HG02763 (cell line): Measurements from ENCODE around the gene UGT1A6.

Experiments used
- ATAC-seq: cut with Tn5 transposase; IDR thresholded peaks from one replicate; pipeline ENCODE4 v1.9.1; 2021; ENCODE audit warnings: mild to moderate bottlenecking, moderate library complexity; ENCODE audit not compliant: unreplicated experiment

Gene UGT1A6

GRCh38 chr2:233761040-233761769 is 68.5 kb downstream of the UGT1A6 start:
- ATAC-seq: no peak

DNA sequence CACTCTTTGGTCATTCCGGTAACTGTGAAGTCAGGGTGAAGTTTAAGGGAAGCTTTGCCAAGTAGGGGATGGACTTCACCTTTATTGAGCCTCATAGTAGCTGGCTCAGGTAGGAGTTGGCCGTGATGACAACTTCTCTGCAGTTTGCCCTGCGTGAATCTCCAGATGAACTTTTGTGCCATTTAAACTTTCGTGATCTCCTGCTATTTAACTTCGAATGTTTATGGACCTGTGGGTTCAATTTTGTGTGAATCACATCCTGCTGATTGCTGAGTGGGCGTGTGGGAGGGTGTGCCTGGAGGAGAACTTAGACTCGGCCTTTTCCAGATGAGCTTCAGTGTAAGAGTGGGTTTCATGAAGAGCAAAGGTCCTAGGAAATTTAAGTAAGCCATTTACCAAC is 71.6 kb downstream of the UGT1A6 start:
- no peak for ATAC-seq

GRCh38 chr2:233764761-233765160 is 72.1 kb downstream of the UGT1A6 start:
- no peak for ATAC-seq

DNA sequence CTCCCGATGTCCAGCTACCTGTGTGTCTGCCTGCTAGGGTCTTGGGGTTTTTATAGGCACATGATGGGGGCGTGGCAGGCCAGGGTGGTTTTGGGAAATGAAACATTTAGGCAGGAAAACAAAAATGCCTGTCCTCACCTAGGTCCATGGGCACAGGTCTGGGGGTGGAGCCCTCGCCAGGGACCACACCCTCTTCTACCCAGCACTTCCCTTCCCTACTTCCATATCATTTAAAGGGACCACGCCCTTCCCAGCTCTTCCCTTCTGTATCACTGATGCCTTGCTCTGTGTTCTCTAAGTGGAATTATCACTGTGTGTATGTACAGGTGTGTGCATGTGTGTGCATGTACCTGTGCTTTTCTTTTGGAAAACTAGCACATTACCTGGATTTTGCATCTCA is 73.7 kb downstream of the UGT1A6 start:
- ATAC-seq: no peak

GRCh38 chr2:233768076-233768475 is 75.4 kb downstream of the UGT1A6 start:
- ATAC-seq: no peak

DNA sequence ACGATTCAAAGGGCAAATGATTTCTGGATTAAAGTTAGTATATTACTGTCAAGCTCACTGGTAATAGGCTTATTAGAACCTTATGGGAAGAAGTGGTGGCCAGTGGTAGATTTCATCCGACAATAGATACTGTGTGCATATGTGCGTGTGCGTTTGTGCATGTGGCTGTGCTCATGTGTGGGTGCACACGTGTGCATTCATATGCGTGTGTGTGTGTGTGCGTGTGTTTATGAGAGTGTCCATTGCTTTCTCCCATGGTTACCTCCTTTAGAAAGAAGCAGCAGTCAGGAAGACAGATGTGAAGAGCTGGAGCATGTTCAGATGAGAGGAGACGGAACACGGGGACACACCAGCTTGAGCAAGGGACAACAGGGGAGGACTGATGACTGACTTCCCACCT is 76.6 kb downstream of the UGT1A6 start:
- no peak for ATAC-seq

- ATAC-seq: no peak
These were observed 79.5 kb downstream of the UGT1A6 start for GRCh38 chr2:233772153-233772552.

- ATAC-seq: no peak
These were observed 79.9 kb downstream of the UGT1A6 start for GRCh38 chr2:233772583-233772982.

GRCh38 chr2:233773854-233774253 is 81.2 kb downstream of the UGT1A6 start:
- ATAC-seq: no peak

DNA sequence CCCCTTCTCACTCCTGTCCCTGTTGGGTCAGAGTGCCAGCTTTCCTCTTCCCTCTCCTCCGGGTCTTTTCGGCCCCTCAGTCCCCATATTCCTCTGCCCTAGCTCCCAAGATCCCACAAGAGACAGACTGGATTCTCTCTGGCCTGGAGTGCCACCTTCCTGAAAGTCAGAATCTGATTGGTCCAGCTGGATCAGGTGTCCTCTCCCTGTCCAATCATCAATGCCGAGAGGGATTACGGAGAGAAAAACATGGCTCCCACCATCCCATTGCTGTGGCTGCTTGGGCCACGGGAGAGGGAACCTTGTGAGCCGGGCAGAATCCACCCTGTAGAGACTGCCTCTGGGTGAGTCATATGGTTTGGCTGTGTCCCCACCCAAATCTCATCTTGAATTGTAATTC is 82.7 kb downstream of the UGT1A6 start:
- no peak for ATAC-seq

GRCh38 chr2:233778030-233778429 is 85.3 kb downstream of the UGT1A6 start, which contains the start of gene MROH2A:
Gene MROH2A, plus strand, starts transcription at chr2:233778330. Its CDS starts 1,029 bp downstream, at chr2:233779359.
- no peak for ATAC-seq

DNA sequence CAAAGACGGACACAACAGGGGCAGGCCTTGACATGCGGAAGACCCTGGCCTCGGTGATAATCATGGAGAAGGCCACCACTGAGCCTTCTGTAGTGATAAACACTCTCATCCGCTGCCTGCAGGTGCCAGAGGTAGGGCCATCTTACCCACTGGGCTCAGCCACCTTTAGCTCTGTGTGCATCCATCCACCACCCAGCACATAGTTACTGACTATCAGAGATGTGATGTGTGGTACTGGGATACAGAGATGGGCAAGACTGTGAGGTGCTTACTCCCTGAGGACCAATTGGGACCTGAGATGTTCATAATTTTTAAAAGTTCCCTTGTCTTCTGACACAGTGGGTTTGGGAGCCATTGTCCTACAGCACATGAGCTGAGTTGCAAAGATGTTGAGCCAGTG is 87.0 kb downstream of the UGT1A6 start:
- no peak for ATAC-seq

DNA sequence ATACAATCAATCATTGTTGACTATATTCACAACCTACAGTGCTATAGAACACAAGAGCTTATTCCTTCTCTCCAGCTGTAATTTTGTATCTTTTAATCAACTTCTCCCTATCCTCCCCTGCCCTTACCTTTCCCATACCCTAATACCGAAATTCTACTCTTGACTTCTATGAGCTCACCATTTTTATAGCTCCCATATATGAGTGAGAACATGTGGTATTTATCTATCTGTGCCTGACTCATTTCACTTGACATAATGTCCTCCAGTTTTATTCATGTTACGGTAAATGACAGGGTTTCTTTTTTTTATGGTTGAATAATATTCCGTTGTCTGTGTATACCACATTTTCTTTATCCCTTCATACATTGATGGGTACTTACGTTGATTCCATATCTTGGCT is 88.1 kb downstream of the UGT1A6 start:
- ATAC-seq: no peak

GRCh38 chr2:233789554-233789953 is 96.9 kb downstream of the UGT1A6 start:
- ATAC-seq: no peak

GRCh38 chr2:233791151-233791882 is 98.6 kb downstream of the UGT1A6 start:
- ATAC-seq: no peak

GRCh38 chr2:233791883-233792329 is 99.2 kb downstream of the UGT1A6 start:
- no peak for ATAC-seq

GRCh38 chr2:233792720-233793119 is 100.0 kb downstream of the UGT1A6 start:
- no peak for ATAC-seq

DNA sequence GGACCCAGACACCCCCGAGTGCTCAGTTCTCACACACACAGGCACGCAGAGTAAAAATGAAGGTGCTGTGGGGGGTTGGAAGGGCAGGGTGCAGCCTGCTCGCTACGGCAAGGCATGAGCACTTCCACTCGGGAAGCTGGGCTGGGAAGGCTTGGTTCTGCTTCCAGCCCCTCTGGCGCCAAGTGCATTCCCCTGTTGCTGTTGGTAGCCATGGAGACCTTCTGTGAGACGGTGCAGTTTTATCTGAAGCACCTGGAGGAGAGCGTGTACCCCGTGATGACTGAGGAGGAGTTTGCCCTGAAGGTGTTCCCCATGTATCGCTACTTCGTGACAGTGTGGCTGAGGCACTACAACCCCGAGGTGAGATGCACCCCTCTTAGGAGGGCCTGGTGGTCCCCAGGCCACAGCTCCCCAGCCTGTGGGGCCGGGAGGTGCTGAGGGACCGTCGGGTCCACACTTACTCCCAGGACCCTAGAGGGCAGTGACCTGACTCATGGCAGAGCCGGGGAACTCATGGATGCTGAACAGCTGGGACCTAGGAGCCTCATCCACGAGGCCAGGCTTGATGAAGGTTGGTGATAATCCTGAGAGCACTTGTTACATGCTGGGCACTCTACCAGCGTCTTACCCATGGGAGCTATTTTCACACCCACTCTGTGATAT is 100.9 kb downstream of the UGT1A6 start:
- ATAC-seq: no peak

GRCh38 chr2:233794128-233794658 is 101.5 kb downstream of the UGT1A6 start:
- ATAC-seq: no peak

DNA sequence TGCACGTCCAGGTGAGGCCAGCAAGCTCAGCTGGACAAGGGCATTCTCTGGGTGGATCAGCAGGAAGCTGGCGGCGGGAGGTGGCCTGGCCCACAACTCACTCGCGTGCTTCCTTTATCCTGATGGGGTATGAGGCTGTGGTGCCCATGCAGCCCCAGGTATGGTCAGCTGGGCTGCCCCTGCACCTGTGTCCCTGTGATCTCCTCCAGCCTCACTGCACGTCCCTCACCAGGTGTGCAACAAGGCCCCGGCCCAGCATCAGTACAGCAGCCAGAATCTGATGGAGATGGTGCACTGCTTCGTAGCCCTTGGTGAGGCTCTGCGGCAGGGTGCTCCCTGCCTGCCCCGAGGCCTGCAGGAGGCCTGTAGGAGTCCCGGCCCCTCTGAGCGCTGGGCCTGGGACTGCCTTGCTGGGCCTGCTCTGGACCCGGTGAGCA is 103.1 kb downstream of the UGT1A6 start:
- no peak for ATAC-seq

DNA sequence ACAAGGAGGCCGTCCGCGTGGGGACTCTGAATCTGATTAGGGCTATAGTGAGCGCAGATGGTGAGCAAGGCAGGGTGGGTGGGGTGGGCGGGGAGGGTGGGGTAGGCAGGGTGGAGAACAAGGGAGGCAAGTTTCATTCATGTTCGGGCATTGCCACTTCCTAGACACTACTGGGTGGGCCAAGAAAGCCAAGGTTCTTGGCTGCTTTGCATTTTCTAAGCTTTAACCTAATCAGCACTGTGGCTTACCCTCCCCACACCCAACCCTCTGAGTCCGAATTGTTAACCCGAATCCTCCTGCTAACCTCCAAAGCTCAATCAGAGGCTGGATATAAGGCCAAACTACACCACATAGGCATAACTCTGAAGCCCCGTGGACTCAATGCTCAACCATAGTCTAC is 103.6 kb downstream of the UGT1A6 start:
- no peak for ATAC-seq
